Adipocyte (in vitro differentiated cells): Measurements from ENCODE around the gene OTOP3.
A peak's percentile ranks its signal among the peaks of the same experiment; 100 is the strongest.
"Not testable (repeated sequence)": the region's sequence is repeated elsewhere in the genome, so short reads cannot be mapped to it uniquely, and the experiment has no call there.

Source experiments
- DNase-seq: peaks from one replicate; pipeline ENCODE4 v3.0.0-alpha.2; 2015; ENCODE audit warnings: low read depth
- H3K27me3 ChIP-seq: replicated peaks from 2 replicates; pipeline ENCODE4 v1.7.0; 2013; ENCODE audit warnings: mild to moderate bottlenecking, low read length, moderate library complexity; ENCODE audit not compliant: control insufficient read depth, insufficient read depth
- H3K36me3 ChIP-seq: 2 replicates; pipeline ENCODE4 v1.7.0; 2013; ENCODE audit warnings: low read length, mild to moderate bottlenecking, moderate library complexity; ENCODE audit not compliant: control insufficient read depth, insufficient read depth, severe bottlenecking
- H3K4me1 ChIP-seq: 2 replicates; pipeline ENCODE4 v1.7.0; 2013; ENCODE audit warnings: mild to moderate bottlenecking, low read length, moderate library complexity; ENCODE audit not compliant: control insufficient read depth, insufficient read depth
- H3K4me3 ChIP-seq: 2 replicates; pipeline ENCODE4 v1.7.0; 2013; ENCODE audit warnings: mild to moderate bottlenecking, low read length, moderate library complexity
- H3K9ac ChIP-seq: 2 replicates; pipeline ENCODE4 v1.7.0; 2013; ENCODE audit warnings: mild to moderate bottlenecking, low read length, moderate library complexity
- H3K9me3 ChIP-seq: 2 replicates; pipeline ENCODE4 v1.7.0; 2013; ENCODE audit warnings: mild to moderate bottlenecking, low read length, moderate library complexity; ENCODE audit not compliant: control insufficient read depth

Gene OTOP3

DNA sequence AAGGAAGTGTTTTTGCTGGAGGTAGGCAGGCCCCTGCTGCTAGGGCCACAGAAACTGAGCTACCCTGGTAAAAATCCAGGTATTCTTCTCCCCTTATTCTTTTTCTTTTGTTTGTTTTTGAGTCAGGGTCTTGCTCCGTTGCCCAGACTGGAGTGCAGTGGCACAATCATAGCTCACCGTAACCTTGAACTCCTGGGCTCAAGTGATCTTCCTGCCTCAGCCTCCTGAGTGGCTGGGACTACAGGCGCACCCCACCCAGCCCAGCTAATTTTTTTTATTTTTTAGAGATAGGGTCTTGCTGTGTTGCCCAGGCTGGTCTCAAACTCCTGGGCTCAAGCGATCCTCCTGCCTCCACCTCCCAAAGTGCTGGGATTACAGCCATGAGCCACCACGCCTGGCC lies 33.8 kb downstream of the OTOP3 start:
- H3K9me3 ChIP-seq, H3K36me3 ChIP-seq, H3K4me3 ChIP-seq, DNase-seq, H3K4me1 ChIP-seq, H3K9ac ChIP-seq: not testable (repeated sequence)
- H3K27me3 ChIP-seq, result peaks cover 35% of the 10 kb centered on the region

DNA sequence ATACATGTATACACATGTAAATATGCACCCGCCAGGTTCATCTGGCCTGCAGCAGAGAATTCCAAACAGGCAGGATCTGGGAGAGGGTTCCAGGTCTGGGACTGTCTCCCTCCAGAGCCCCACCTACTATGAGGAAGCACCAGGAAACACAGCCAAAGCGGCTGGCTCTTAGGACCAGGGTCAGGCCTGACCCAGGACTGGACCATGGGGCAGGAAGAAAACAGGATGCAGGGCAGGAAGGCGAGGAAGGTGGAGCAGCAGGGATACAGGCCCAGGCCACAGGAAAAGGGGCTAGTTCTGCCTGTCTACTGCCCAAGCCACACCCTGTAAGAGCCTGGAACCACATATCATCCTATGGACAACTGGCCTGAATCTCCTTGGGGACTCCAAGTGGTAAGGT lies 34.7 kb downstream of the OTOP3 start:
- Histone ChIP-seq H3K27me3 (peaks cover 33% of the 10 kb centered on the region), H3K4me1 (no peaks in the 10 kb centered on the region), H3K4me3 (no peak overlapping the region), H3K36me3 (no peaks in the 10 kb centered on the region), H3K9me3 (no peaks in the 10 kb centered on the region), H3K9ac (no peak overlapping the region)
- no peak for DNase-seq

DNA sequence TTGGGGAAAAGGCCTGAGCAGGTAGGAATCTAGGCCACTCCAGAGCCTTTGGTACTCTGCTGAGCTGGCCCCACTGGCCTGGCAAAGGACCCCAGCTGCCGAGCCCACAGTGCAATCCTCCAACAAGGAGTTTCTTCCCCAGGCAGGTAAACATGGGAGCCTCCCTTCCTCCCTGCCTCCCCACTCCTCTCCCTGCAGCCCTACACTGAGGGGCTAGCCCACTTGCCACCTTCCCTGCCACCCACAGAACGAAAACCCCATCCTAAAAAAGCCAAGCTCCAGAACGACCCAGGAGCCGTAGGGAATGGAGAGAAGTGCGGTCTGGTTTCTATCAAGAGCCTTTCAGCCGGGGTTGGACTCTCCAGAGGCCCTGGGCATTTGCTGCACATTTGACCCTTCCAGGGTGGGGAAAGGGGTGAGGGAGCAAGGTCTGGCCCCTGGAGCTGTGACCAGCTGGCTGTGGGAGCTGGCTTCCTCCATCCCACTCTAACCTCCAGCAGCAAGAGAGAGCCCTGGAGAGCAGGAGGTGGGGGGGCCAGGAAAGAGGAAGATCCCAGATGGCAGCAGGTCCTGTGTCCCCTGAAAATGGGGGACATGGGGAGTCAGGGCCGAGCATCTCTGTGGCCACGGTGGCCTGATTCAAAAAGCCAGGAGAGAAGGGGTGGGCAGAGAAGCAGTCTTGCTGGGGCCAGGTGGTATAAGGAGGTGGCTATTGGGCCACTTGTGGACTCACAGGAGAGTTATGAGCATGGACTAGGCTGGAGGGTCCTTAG lies 35.6 kb downstream of the OTOP3 start:
- Histone ChIP-seq H3K36me3 (no peaks in the 10 kb centered on the region), H3K27me3 (peaks cover 36% of the 10 kb centered on the region), H3K4me1 (no peaks in the 10 kb centered on the region), H3K9me3 (no peaks in the 10 kb centered on the region), H3K4me3 (no peak overlapping the region), H3K9ac (no peak overlapping the region)
- DNase-seq, result no peak

- Histone ChIP-seq H3K9me3 (no peaks in the 10 kb centered on the region), H3K4me3 (no peak overlapping the region), H3K4me1 (no peaks in the 10 kb centered on the region), H3K9ac (no peak overlapping the region), H3K27me3 (peaks cover 36% of the 10 kb centered on the region), H3K36me3 (no peaks in the 10 kb centered on the region)
- no peak for DNase-seq
Measured at GRCh38 chr17:74971842-74972106, 36.1 kb downstream of the OTOP3 start.

GRCh38 chr17:74972107-74972972 lies 36.6 kb downstream of the OTOP3 start, which contains the start of gene HID1:
Gene HID1 (minus strand): TSS chr17:74972759. CDS start chr17:74972656, 103 bp downstream.
- Histone ChIP-seq H3K4me3 (no peak within 1 kb of the TSS), H3K4me1 (no peaks in the 10 kb centered on the region), H3K36me3 (no peaks in the 10 kb centered on the region), H3K9ac (no peak within 1 kb of the TSS), H3K9me3 (no peaks in the 10 kb centered on the region), H3K27me3 (peaks cover 36% of the 10 kb centered on the region)
- peak; percentile 69 for DNase-seq

- Histone ChIP-seq H3K9ac (no peak overlapping the region), H3K36me3 (no peaks in the 10 kb centered on the region), H3K27me3 (peaks cover 36% of the 10 kb centered on the region), H3K9me3 (no peaks in the 10 kb centered on the region), H3K4me1 (no peaks in the 10 kb centered on the region), H3K4me3 (no peak overlapping the region)
- no peak for DNase-seq
Measured at GRCh38 chr17:74972973-74973328, 37.3 kb downstream of the OTOP3 start.

DNA sequence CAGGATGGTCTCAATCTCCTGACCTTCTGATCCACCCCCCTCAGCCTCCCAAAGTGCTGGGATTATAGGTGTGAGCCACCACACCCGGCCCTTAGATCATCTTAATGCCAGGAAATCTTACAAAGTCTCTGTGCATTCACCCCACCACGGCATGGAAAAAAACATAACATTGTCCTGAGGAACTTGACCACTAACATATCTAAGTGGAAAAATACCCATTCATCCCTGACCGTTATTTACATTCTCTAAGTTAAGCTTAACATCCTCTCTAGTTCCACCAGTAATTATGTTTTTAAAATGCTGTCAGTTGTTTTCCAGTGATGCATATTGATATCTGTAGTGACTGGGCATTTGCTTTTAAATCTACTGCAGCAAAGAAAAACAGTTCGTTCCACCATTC lies 40.2 kb downstream of the OTOP3 start:
- Histone ChIP-seq H3K4me1 (no peaks in the 10 kb centered on the region), H3K27me3 (peaks cover 28% of the 10 kb centered on the region), H3K9ac (no peak overlapping the region), H3K36me3 (no peaks in the 10 kb centered on the region), H3K4me3 (no peak overlapping the region), H3K9me3 (no peaks in the 10 kb centered on the region)
- no peak for DNase-seq

DNA sequence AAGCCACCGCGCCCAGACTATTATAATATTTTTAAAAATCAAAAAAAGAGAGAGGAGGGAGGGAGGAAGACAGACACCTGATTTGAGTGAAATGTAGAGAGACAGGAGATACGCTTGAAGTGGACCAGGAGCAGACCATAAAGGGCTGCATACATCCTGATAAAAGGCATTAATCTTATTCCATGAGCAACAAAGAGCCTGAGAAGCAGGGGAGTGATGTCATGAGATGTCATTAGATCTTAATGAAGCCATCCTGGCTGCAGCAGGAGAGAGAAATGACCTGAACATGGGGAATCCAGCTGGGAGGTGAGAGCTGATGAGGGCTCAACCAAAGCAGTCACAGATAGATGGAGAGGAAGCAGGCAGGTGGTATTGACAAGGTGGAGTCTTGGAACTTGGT lies 42.1 kb downstream of the OTOP3 start:
- Histone ChIP-seq H3K36me3 (no peaks in the 10 kb centered on the region), H3K9me3 (no peaks in the 10 kb centered on the region), H3K4me1 (peaks cover 8% of the 10 kb centered on the region), H3K9ac (no peak overlapping the region), H3K4me3 (no peak overlapping the region), H3K27me3 (peaks cover 17% of the 10 kb centered on the region)
- DNase-seq, result no peak

GRCh38 chr17:74978240-74978639 lies 42.5 kb downstream of the OTOP3 start:
- Histone ChIP-seq H3K9me3 (no peaks in the 10 kb centered on the region), H3K36me3 (no peaks in the 10 kb centered on the region), H3K4me3 (no peak overlapping the region), H3K27me3 (peaks cover 13% of the 10 kb centered on the region), H3K9ac (no peak overlapping the region), H3K4me1 (peaks cover 8% of the 10 kb centered on the region)
- no peak for DNase-seq

GRCh38 chr17:74979408-74980146 lies 43.9 kb downstream of the OTOP3 start:
- no peak overlapping the region for H3K4me3 ChIP-seq
- peaks cover 8% of the 10 kb centered on the region for H3K4me1 ChIP-seq
- no peak overlapping the region for H3K9ac ChIP-seq
- no peak for DNase-seq
- no peaks in the 10 kb centered on the region for H3K36me3 ChIP-seq
- peaks cover 7% of the 10 kb centered on the region for H3K27me3 ChIP-seq
- H3K9me3 ChIP-seq, result no peaks in the 10 kb centered on the region

- no peaks in the 10 kb centered on the region for H3K9me3 ChIP-seq
- peaks cover 8% of the 10 kb centered on the region for H3K4me1 ChIP-seq
- no peak for DNase-seq
- H3K36me3 ChIP-seq, result no peaks in the 10 kb centered on the region
- H3K9ac ChIP-seq, result peak overlapping the region; percentile 84
- no peaks in the 10 kb centered on the region for H3K27me3 ChIP-seq
- H3K4me3 ChIP-seq, result peak overlapping the region; percentile 84
Measured at GRCh38 chr17:74981318-74981978, 45.8 kb downstream of the OTOP3 start.
